Panc1 (cell line): ENCODE measurements around the gene S100A4. TPM values are rescaled to one million over a fixed set of nuclear protein-coding genes. Genes with fewer than 3 reads are reported as not detected.

Source experiments
- ATAC-seq: fragments of 200-7000 bp; cut with Tn5 transposase; 2 replicates; pipeline ENCODE4 v1.9.1; 2020; ENCODE audit warnings: mild to moderate bottlenecking, moderate library complexity
- BruUV-seq: library from RNA; stranded (reverse); fragments of 400-500 nt; replicated peaks from 2 replicates; lab custom pipeline; 2021; lab: Mats Ljungman, UMichigan
- CTCF ChIA-PET: fragments of 300-600 bp; sonication (Branson Sonifier 250); formaldehyde crosslinking; loops from one replicate; lab custom pipeline; 2022; ENCODE audit warnings: antibody characterized with exemption; lab: Charles Lee
- POLR2A ChIA-PET: fragments of 300-600 bp; sonication (Branson Sonifier 250); formaldehyde crosslinking; loops from one replicate; lab custom pipeline; 2022; ENCODE audit warnings: antibody characterized with exemption; lab: Charles Lee
- DNase-seq: peaks from one replicate; pipeline ENCODE4 v3.0.0-alpha.2; 2010; ENCODE audit warnings: low read depth, low spot score
- H3K27ac ChIP-seq: 2 replicates; pipeline ENCODE4 v1.5.1; 2011; ENCODE audit warnings: mild to moderate bottlenecking, low read length, inconsistent platforms
- H3K27me3 ChIP-seq: fragments of 200-500 bp; sonication (Bioruptor generic); 2 replicates; pipeline ENCODE4 v1.6.0; 2014; ENCODE audit warnings: low read length, inconsistent platforms; ENCODE audit not compliant: control insufficient read depth, insufficient read depth
- H3K36me3 ChIP-seq: fragments of 200-500 bp; sonication (Bioruptor generic); 2 replicates; pipeline ENCODE4 v1.5.1; 2014; ENCODE audit warnings: inconsistent platforms, mild to moderate bottlenecking, low read length, moderate library complexity; ENCODE audit not compliant: control insufficient read depth, insufficient read depth
- H3K4me1 ChIP-seq: 2 replicates; pipeline ENCODE4 v1.5.1; 2011; ENCODE audit warnings: inconsistent platforms, mild to moderate bottlenecking, low read length, moderate library complexity; ENCODE audit not compliant: control insufficient read depth, insufficient read depth
- H3K4me3 ChIP-seq, 2 experiments: 2 replicates each; pipeline ENCODE4 v1.5.1; 2011 to 2012; ENCODE audit warnings: low read depth in 2 of 2, low read length in 2 of 2, mild to moderate bottlenecking in 2 of 2, inconsistent platforms in 1 of 2, moderate library complexity in 1 of 2
- H3K9me3 ChIP-seq: fragments of 200-500 bp; sonication (Bioruptor generic); 2 replicates; pipeline ENCODE4 v1.5.1; 2014; ENCODE audit warnings: low read depth, mild to moderate bottlenecking, inconsistent platforms, low read length, moderate library complexity; ENCODE audit not compliant: control insufficient read depth, insufficient read depth
- CTCF ChIP-seq: fragments of 450-650 bp; IDR thresholded peaks from 2 replicates; pipeline ENCODE4 v1.5.1; 2017; ENCODE audit warnings: mild to moderate bottlenecking
- POLR2AphosphoS5 ChIP-seq: IDR thresholded peaks from 2 replicates; pipeline ENCODE4 v1.6.1; 2012; ENCODE audit warnings: mild to moderate bottlenecking, low read depth, low read length, moderate library complexity
- SIN3A ChIP-seq: IDR thresholded peaks from 2 replicates; pipeline ENCODE4 v1.6.1; 2012; ENCODE audit warnings: low read depth, mild to moderate bottlenecking, low read length, moderate library complexity, borderline replicate concordance; ENCODE audit not compliant: insufficient read depth
- TCF7L2 ChIP-seq: IDR thresholded peaks from 2 replicates; pipeline ENCODE4 v1.6.1; 2011; ENCODE audit warnings: mild to moderate bottlenecking, low read depth, low read length, inconsistent platforms
- in situ Hi-C: cut with HindIII; loops from 2 replicates; pipeline ENCODE4 v1.10.0; 2016; ENCODE audit warnings: low sequenced_read_pairs, low pct_unique_long_range_greater_than_20kb
- intact Hi-C: fragments of 100-400 bp; cut with micrococcal nuclease; formaldehyde crosslinking; loops from one replicate; pipeline ENCODE4 v1.10.0; 2022; ENCODE audit not compliant: unreplicated experiment
- total RNA-seq: library from RNA; stranded (reverse); gene quantifications from one replicate; pipeline ENCODE4 v1.2.1, GENCODE V29; 2021; ENCODE audit not compliant: unreplicated experiment
- TF ChIP-seq, protein P1 (sequence below), 2 experiments: IDR thresholded peaks; 2 replicates each; pipeline ENCODE4 v1.6.1; 2011 to 2012; ENCODE audit warnings: low read depth in 2 of 2, control low read depth in 1 of 2, low read length in 1 of 2, mild to moderate bottlenecking in 1 of 2, moderate library complexity in 1 of 2; ENCODE audit not compliant: insufficient read depth in 1 of 2

Gene S100A4
- total RNA-seq, 1 experiment from 2014 or later: 773 TPM

GRCh38 chr1:153513666-153514065 lies 31.9 kb downstream of the S100A4 start:
- Histone ChIP-seq H3K27me3 (no peaks in the 10 kb centered on the region), H3K9me3 (no peaks in the 10 kb centered on the region), H3K36me3 (no peaks in the 10 kb centered on the region), H3K27ac (peak overlapping the region; percentile 72), H3K4me1 (peaks cover 26% of the 10 kb centered on the region), H3K4me3 (no peak overlapping the region)
- POLR2A ChIA-PET: no interaction called here
- intact Hi-C loops: loop anchor here (5.0 to 10.0 kb wide), 2 partner anchors 104 to 261 kb away; partner anchors contain the start of genes S100A14 and SLC27A3
- TF ChIP-seq POLR2AphosphoS5 (no peak), SIN3A (no peak), CTCF (no peak)
- no peak for DNase-seq
- in situ Hi-C loops: no loop called here
- CTCF ChIA-PET: no interaction called here
- no peak for ATAC-seq
- BruUV-seq: no TSS peak

DNA sequence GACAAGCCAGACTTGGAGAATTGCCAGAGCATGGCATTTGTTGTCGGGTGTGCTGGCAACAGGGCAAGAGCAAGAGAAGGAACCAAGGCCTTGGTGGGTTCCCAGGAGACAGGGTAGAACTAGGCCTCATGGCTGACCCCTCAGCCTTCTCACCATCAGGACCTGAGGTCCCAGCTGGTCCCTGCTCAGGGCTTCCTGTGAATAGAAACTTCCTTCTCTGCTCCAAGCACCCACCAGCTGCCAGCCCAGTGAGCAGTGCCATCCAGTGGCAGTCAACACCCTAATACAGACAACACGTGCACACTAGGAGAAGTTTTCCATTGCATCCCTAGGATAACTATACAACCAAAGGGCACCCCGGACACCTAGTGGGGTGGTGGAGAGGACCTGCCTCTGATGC lies 32.6 kb downstream of the S100A4 start:
- intact Hi-C loops: loop anchor here (5.0 to 10.0 kb wide), 2 partner anchors 104 to 262 kb away; partner anchors contain the start of genes S100A14 and SLC27A3
- BruUV-seq: no TSS peak
- TF ChIP-seq TCF7L2 (no peak), CTCF (no peak), SIN3A (no peak), POLR2AphosphoS5 (no peak)
- TF ChIP-seq, protein P1, sequence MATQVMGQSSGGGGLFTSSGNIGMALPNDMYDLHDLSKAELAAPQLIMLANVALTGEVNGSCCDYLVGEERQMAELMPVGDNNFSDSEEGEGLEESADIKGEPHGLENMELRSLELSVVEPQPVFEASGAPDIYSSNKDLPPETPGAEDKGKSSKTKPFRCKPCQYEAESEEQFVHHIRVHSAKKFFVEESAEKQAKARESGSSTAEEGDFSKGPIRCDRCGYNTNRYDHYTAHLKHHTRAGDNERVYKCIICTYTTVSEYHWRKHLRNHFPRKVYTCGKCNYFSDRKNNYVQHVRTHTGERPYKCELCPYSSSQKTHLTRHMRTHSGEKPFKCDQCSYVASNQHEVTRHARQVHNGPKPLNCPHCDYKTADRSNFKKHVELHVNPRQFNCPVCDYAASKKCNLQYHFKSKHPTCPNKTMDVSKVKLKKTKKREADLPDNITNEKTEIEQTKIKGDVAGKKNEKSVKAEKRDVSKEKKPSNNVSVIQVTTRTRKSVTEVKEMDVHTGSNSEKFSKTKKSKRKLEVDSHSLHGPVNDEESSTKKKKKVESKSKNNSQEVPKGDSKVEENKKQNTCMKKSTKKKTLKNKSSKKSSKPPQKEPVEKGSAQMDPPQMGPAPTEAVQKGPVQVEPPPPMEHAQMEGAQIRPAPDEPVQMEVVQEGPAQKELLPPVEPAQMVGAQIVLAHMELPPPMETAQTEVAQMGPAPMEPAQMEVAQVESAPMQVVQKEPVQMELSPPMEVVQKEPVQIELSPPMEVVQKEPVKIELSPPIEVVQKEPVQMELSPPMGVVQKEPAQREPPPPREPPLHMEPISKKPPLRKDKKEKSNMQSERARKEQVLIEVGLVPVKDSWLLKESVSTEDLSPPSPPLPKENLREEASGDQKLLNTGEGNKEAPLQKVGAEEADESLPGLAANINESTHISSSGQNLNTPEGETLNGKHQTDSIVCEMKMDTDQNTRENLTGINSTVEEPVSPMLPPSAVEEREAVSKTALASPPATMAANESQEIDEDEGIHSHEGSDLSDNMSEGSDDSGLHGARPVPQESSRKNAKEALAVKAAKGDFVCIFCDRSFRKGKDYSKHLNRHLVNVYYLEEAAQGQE (IDR thresholded peaks at IDR 0.05; ENCODE audit: insufficient read depth in 1 of 2, low read depth in 2 of 2, low read length in 1 of 2): no peak
- no peak for DNase-seq
- H3K4me1 ChIP-seq: peaks cover 29% of the 10 kb centered on the region
- no peaks in the 10 kb centered on the region for H3K9me3 ChIP-seq
- no peak for ATAC-seq
- H3K36me3 ChIP-seq: no peaks in the 10 kb centered on the region
- H3K27me3 ChIP-seq: no peaks in the 10 kb centered on the region
- in situ Hi-C loops: no loop called here
- ChIA-PET CTCF (no interaction called here), POLR2A (no interaction called here)
- no peak overlapping the region for H3K4me3 ChIP-seq
- H3K27ac ChIP-seq: peak overlapping the region; percentile 72
